NCI-H82 (cell line): ENCODE results near the gene MAN2A1.

Source experiments
- DNase-seq: peaks from one replicate; lab custom pipeline; 2025; lab: John Stamatoyannopoulos, UW

The MAN2A1 gene

GRCh38 chr5:109707531-109707930, 17.8 kb downstream of the MAN2A1 start:
- no peak for DNase-seq

DNA sequence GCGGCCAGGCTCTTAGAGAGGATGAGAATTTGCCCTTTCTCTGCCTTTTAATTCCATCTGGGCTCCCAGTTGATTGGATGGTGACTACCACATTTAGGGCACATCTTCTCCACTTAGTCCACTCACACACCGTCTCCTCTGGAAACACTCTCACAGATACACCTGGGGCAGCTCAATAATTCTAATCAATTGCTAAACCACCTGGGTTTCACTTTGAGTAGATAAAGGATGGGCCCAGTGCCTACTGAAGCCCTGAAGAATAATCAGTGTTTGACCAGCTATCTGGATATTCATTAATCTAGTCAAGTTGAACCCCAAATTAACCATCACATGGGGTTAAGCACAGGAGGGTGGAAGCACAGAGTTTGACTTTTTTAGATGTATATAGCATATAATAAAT, 19.1 kb downstream of the MAN2A1 start:
- DNase-seq, result no peak

- DNase-seq, result no peak
These were observed 19.5 kb downstream of the MAN2A1 start for GRCh38 chr5:109709225-109709624.

GRCh38 chr5:109711673-109712072, 21.9 kb downstream of the MAN2A1 start:
- no peak for DNase-seq

DNA sequence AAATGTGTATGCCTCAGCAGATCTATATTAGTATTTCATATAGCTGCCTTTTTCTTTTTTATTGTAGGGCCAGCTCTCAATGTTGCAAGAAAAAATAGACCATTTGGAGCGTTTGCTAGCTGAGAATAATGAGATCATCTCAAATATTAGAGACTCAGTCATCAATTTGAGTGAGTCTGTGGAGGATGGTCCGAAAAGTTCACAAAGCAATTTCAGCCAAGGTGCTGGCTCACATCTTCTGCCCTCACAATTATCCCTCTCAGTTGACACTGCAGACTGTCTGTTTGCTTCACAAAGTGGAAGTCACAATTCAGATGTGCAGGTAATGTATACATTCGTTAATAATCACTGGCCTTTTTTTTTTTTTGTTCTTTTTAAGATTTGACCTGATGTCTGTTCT, 23.7 kb downstream of the MAN2A1 start:
- DNase-seq, result no peak

DNA sequence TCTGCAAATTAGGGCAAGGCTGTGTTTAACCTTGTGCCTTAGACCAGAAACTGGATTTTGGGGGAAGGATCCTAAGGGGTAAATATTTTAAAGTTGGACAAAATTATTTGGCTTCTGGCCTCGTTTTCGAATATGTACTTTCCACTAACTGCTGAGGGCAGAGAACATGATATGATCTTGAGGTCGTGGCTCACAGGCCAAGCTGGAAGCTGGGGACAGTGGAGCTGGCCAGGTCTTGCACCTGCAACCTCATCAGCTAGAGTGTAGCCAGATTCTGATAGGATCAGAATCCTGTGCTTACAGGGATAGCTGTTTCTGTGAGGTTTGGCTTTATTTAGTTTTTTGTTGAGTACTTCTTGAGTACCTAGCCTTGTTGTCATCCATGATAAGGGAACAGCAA, 24.9 kb downstream of the MAN2A1 start:
- DNase-seq, result no peak

DNA sequence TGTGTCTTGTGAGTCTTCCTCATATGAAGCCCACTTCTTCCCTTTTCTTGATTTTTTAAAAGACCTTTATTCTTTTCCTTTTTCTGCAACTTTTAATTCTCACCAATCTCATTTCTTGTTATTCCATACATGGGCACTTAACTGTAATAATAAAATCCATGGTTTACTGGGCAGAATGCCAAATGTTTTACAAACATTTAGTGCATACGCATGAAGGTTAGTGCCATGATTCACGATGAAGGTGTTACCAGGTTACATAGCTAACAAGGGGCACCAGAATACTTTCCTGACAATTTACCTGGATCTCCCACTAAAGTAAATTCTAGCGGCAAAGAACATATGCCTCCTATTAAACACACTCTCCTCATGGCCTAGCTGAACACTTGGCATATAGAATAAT, 28.5 kb downstream of the MAN2A1 start:
- no peak for DNase-seq

DNA sequence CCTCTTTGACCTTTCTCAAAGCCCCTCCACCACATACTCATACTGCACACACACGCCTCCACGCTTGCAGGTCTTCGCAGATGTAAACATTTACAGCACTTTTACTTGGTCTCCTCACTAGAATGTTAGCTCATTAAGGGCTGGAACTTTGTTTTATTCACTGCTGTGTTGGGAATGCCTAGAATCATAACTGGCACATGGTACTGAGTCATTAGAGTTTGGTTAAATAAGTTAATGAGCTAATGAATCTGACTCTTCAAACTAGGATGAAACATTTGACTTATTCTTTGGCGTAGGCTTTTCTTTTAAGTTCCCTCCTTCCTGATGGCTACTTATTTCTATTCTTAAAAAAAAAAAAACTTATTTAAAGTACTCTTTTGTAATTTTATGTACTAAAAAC, 28.9 kb downstream of the MAN2A1 start:
- no peak for DNase-seq

DNA sequence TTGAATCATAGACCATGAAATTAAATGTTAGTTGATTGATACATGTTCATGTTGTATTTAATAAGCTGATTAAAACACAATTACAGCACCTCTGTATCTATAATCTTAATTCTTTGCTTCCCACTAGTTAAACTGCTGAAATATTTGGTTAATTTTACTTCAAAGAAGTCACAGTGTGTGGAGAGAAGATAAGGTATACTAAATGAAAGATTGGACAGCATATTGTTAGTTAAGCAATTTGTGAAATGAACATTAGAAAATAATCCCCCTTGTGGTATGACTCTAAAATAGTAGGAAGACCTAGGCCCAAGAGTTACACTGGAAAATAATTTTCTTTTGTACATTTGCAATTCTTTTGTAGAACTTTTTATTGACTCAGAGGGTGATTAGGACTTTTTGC, 30.3 kb downstream of the MAN2A1 start:
- DNase-seq, result no peak

- DNase-seq, result no peak
These were observed 32.0 kb downstream of the MAN2A1 start for GRCh38 chr5:109721741-109722140.

DNA sequence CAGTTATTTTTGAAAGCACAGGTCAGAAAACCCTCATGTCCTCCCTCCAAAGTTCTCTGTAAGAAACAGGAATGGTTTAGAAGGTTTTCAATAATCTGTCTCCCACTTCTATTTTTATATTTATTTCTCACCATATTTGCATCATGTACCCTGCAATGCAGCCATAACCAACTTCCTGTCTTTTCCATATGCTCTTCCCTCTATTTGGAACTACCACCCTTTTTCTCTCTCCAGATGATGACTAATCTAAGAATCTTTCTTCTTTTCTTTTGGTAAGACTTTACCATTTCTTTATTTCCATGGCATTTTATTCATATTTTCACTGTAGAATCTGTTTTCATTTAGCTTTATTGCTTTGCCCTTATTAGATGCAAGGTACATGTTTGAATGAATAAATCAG, 33.9 kb downstream of the MAN2A1 start:
- no peak for DNase-seq

- DNase-seq, result no peak
These were observed 35.4 kb downstream of the MAN2A1 start for GRCh38 chr5:109725135-109725534.

DNA sequence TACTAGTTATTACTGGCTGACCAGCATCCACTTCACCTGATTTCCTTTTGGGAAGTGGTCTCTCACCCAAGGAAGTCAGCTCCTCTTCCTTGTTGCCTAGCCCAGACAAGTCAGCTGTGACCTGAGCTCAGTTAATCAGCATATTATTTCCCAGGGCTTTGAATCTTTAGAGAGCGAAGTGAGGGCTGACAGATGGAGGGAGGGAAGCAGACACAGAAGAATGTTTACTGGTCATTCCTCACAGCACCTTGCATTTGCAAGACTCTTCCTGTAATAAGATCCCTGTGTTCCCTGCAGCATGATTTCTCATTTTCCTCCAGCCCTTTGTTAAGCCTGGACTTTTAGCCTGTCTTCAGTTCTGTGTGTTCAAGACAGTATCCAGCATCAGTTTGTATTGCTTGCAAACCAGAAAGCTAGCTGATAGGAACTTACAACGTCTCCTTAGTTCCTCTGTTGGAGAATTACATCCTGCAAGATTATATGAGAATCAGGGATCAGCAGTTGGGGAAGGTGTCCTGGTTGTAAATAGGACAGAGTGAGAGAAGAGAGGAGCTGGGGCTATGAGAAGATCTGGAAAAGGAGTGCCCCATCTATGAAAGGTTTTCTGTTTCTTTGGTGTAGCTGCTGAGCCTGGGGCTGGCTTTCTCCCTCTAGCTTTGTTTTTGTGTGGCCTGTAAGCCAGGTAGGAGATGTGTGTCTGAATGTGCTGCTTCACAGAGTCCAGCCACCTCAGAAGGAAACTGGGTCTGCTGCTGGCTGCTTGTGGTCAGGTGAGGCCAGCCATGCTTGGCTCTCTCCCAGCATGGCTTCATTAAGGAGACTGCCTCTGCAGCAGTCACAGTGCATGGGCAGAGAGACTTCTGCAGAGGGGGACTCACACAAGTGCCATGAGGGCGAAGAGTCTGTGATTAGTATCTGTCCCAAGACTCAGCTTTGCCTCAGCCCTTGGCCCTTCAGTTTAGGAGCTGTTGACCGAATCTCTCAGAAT, 50.3 kb downstream of the MAN2A1 start:
- peak; percentile 66 for DNase-seq

GRCh38 chr5:109740966-109741365, 51.2 kb downstream of the MAN2A1 start:
- DNase-seq, result no peak

- DNase-seq, result no peak
These were observed 51.7 kb downstream of the MAN2A1 start for GRCh38 chr5:109741390-109741789.

DNA sequence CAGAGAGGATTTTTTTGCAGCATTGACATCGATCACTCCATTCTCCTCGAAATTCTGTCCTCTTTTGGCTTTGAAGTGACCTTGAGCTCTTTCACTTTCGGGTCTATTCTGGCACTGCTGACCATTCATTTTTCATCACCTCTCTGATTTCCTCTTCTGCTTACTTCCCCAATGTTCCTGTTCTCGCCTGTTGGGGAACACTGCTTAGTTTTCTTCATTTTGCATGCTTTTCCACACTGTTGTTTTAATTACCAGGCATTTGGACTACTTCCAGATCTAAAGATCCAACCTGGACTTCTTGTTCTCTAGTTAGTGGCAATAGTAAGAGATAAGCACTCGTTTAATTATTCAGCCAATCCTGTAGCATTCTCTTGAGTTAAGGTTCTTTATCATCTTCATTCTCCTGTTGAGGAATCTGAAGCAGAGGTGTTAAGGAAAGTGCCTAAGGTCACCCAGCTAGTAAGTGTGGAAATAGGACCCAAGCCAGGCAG, 53.4 kb downstream of the MAN2A1 start:
- DNase-seq, result no peak

- no peak for DNase-seq
These were observed 54.1 kb downstream of the MAN2A1 start for GRCh38 chr5:109743770-109744212.

DNA sequence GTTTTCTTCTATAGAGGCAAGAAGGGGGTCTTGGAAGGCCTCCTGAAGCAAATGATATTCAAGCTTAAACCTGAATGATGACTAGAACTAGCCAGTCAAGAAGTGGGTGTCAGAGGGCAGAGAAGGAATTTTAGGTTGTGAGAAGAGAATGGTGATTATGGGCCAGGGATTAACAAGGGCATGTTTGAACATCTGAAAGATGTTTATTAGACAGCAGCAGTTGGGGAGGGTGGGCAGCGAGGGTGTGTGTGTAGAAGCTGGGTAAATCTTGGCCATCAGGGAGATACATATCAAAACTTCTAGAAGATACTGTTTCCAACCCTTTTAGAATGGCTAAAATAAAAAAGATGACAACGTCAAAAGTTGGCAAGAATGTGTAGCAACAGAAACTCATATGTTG, 54.5 kb downstream of the MAN2A1 start:
- no peak for DNase-seq

- peak; percentile 0 for DNase-seq
These were observed 58.8 kb downstream of the MAN2A1 start for GRCh38 chr5:109748546-109748945.

GRCh38 chr5:109750463-109750862, 60.7 kb downstream of the MAN2A1 start:
- DNase-seq, result no peak

DNA sequence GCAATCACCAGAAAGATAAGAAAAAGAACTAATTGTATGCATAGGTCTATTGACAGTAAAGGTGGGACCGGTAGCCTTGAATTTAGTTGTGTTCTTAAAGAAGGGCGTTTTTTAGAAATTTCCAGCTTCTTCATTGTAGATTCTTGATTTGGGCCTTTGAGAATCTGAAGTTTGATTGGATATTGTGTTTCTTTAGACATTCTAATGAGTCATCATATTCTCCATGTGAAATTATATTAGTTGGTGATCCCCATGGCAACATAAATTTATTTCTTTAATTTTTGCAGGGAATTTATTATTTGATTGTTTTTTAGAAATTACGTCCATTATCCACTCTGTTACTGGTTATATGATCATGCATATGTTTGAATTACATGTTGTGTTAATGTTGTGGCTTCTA, 63.6 kb downstream of the MAN2A1 start:
- DNase-seq, result no peak

DNA sequence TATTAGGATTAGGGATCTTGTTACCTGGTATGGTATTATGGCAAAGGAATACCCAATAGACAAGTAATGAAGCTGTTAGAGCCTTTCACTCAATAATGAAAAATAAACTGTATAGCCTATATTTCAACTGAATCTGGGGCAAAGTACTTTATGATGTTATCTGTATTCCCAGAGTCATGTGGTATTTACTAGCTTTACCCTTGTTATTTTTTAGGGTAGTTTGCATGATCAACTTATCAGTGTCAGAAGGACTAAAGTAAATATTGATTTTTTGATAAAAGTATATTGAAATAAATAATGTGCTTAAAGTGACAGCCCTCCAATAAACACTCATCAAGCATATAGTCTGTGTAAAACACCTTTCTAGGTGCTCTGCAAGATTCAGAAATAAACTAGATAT, 64.6 kb downstream of the MAN2A1 start:
- no peak for DNase-seq

DNA sequence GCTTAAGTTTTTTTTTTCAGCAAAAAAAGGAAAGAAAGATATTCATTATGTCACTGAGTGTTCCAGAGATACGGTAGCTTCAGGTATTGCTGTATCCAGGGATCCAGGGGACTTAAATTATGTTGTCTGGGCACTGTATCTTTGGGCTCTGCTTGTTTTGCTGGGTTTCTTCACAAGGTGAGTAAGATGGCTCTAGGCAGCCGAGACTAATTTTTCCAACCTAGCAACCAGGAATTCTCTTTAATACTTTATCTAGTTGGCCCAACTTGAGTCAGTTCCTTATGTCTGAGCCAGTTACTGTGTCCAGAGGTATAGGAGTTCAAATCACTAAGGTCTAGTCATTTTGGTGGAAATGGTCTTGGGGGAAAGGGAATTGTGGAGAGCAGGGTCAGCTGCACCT, 66.0 kb downstream of the MAN2A1 start:
- no peak for DNase-seq
